Lung (tissue), 12 donors: ENCODE data around the gene MAPKBP1. TPM values are rescaled to one million over a fixed set of nuclear protein-coding genes. Genes with fewer than 3 reads are reported as not detected.

ENCODE experiments used
- ATAC-seq: fragments of 200-7000 bp; cut with Tn5 transposase; one replicate; pipeline ENCODE4 v1.9.1; 2020; ENCODE audit warnings: moderate number of reproducible peaks; ENCODE audit not compliant: insufficient read depth, low FRiP score
- DNase-seq, 3 donors: peaks; one replicate each; pipeline ENCODE4 v3.0.0-alpha.2; 2013 to 2017
- H3K27ac ChIP-seq, 2 donors: one replicate each; pipeline ENCODE4 v1.5.1; 2013; ENCODE audit warnings: mild to moderate bottlenecking in 2 of 2, moderate library complexity in 2 of 2, control low read depth in 1 of 2, inconsistent platforms in 1 of 2, low read depth in 1 of 2, low read length in 1 of 2
- H3K27me3 ChIP-seq, 3 donors: one replicate each; pipeline ENCODE4 v1.5.1; 2013; ENCODE audit warnings: low read length in 2 of 3; ENCODE audit not compliant: control insufficient read depth in 3 of 3, insufficient read depth in 3 of 3
- H3K36me3 ChIP-seq, 4 donors: one replicate each; pipeline ENCODE4 v1.5.1; 2013; ENCODE audit warnings: low read length in 4 of 4, mild to moderate bottlenecking in 1 of 4, moderate library complexity in 1 of 4; ENCODE audit not compliant: control insufficient read depth in 4 of 4, insufficient read depth in 4 of 4
- H3K4me1 ChIP-seq, 5 donors: one replicate each; pipeline ENCODE4 v1.5.1; 2013; ENCODE audit warnings: low read length in 5 of 5, mild to moderate bottlenecking in 2 of 5, moderate library complexity in 1 of 5; ENCODE audit not compliant: control insufficient read depth in 5 of 5, insufficient read depth in 5 of 5
- H3K4me3 ChIP-seq: one replicate; pipeline ENCODE4 v1.5.1; 2013; ENCODE audit warnings: mild to moderate bottlenecking, control low read depth, moderate library complexity
- H3K9ac ChIP-seq, 2 donors: one replicate each; pipeline ENCODE4 v1.5.1; 2013; ENCODE audit warnings: low read length in 2 of 2, control low read depth in 1 of 2; ENCODE audit not compliant: insufficient read depth in 1 of 2
- H3K9me3 ChIP-seq, 4 donors: one replicate each; pipeline ENCODE4 v1.5.1; 2013; ENCODE audit warnings: low read length in 3 of 4, mild to moderate bottlenecking in 1 of 4, moderate library complexity in 1 of 4; ENCODE audit not compliant: control insufficient read depth in 4 of 4, insufficient read depth in 3 of 4
- WGBS, 2 donors: extraction: QIAGEN DNeasy Blood & Tissue Kit; methylation state at CpG; one replicate each; pipeline ENCODE4 v1.1.7; 2013; 5-methylcytosine and 5-hydroxymethylcytosine counted together
- polyA plus RNA-seq, 2 donors: library from polyadenylated mRNA; stranded (reverse); fragments of 200-250 nt; gene quantifications; one replicate each; pipeline ENCODE4 v1.2.1, GENCODE V29; 2013
- total RNA-seq, 2 donors: library from RNA; depleted of rRNA in 1 of 2; stranded (reverse); fragments of >200 nt in 1 of 2; gene quantifications; one replicate each; pipeline ENCODE4 v1.2.1, GENCODE V29; 2014 to 2021
- TF ChIP-seq, protein P1 (sequence below): IDR thresholded peaks from 2 replicates; pipeline ENCODE4 v1.5.1; 2012; ENCODE audit warnings: mild to moderate bottlenecking; ENCODE audit errors: control extremely low read depth, extremely low read depth
- donor health status: control.
- donor health status: control.
- donor health status: Bipolar disorder and iron deficiency.
- donor health status: healthy.
- donor health status: DM: yes; HTN: yes; CAD: no.

Gene MAPKBP1
- total and polyA plus RNA-seq, 4 donors = 7.2 to 25.7 (median 16.4) TPM

DNA sequence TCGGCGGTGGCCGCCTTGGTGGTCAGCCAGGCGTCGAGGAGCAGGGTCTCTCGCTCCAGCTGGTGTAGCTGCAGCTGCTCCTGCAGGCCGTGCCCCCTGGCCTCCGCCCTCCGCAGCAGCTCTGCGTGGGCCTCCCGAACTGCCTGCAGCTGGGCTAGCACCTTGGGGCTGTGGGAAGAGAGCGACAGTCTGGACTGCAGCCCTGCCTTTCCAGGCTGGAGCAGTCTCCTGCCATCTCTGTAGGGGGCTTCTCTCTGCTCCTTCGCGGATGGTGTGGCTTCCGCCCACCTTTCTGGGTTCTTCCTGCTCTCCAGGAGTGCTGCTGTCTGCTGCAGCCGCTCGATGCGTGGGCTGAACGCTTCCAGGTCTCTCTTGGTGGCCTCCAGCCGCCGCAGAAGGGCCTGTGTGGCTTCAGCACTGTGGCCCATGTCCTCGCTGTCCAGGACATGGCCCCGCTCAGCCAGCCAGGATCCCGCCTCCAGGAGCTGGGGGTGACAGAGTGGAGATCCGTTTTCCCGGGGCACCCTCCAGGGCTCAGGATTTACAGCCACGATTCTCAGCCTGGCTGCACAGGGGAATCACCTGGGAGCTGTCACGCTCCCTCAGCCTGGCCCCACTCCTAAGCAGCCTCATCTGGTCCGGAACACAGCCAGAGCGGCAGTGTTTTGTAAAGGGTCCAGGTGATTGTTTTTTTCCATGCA lies 81.1 kb downstream of the MAPKBP1 start:
- no peak overlapping the region for H3K27ac ChIP-seq
- no peak overlapping the region for H3K4me3 ChIP-seq
- no peaks in the 10 kb centered on the region for H3K27me3 ChIP-seq
- 88 to 89% methylated on average over 30 of the region's 30 CpGs for WGBS, 2 donors
- TF ChIP-seq, protein P1, sequence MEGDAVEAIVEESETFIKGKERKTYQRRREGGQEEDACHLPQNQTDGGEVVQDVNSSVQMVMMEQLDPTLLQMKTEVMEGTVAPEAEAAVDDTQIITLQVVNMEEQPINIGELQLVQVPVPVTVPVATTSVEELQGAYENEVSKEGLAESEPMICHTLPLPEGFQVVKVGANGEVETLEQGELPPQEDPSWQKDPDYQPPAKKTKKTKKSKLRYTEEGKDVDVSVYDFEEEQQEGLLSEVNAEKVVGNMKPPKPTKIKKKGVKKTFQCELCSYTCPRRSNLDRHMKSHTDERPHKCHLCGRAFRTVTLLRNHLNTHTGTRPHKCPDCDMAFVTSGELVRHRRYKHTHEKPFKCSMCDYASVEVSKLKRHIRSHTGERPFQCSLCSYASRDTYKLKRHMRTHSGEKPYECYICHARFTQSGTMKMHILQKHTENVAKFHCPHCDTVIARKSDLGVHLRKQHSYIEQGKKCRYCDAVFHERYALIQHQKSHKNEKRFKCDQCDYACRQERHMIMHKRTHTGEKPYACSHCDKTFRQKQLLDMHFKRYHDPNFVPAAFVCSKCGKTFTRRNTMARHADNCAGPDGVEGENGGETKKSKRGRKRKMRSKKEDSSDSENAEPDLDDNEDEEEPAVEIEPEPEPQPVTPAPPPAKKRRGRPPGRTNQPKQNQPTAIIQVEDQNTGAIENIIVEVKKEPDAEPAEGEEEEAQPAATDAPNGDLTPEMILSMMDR = no peak
- ATAC-seq = no peak
- H3K4me1 ChIP-seq = peaks cover 0 to 40% (median 4%) of the 10 kb centered on the region in 5 donors
- no peaks in the 10 kb centered on the region for H3K9me3 ChIP-seq
- DNase-seq = no peak
- H3K9ac ChIP-seq = no peak overlapping the region
- H3K36me3 ChIP-seq = no peaks in the 10 kb centered on the region

DNA sequence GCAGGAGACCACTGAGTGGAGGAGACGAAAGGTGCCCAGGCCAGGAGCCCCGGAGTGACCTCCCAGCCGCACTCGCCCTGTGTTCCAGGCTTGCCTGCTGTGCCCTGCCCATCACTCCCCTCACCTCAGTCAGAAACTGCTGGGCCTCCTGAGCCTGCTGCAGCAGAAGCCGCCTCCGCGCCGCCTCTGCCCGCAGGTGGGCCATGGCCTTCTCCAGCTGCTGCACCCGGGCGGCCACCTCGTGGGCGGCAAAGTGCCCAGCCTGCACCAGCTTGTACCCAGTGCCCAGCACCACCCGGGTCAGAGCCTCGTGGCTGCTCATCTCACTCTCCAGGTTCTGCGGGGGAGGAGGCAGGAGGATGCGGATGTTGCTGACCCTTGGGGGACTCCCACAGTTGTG lies 82.0 kb downstream of the MAPKBP1 start:
- Histone ChIP-seq H3K27ac (no peak overlapping the region), H3K9me3 (no peaks in the 10 kb centered on the region), H3K36me3 (no peaks in the 10 kb centered on the region), H3K27me3 (no peaks in the 10 kb centered on the region), H3K9ac (no peak overlapping the region), H3K4me1 (peaks cover 0 to 35% (median 6%) of the 10 kb centered on the region in 5 donors), H3K4me3 (no peak overlapping the region)
- no peak for ATAC-seq
- TF ChIP-seq, protein P1 = no peak
- no peak for DNase-seq
- 92 to 95% methylated on average over 17 of the region's 17 CpGs for WGBS, 2 donors

DNA sequence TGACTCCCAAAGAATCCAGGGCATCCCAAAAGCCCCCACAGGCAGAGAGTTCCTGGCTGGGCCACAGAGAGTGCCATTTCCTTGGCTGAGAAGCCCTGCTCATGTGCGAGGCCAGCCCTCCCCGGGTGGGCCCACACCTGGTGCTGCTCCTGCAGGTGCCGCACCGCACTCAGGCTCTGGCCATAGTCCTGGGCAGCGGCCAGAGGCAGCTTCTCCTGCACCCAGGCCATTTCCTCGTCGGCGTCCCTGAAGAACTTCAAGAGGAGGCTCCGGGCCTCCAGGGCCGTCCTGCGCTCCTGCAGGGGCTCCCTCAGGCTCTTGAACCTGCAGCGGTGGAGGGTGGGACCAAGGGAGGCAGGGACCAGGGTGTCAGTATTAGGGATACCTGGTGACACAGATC lies 82.4 kb downstream of the MAPKBP1 start:
- DNase-seq (no peak), ATAC-seq (no peak)
- H3K36me3 ChIP-seq = no peaks in the 10 kb centered on the region
- WGBS, 2 donors = 90 to 94% methylated on average over 12 of the region's 12 CpGs
- no peaks in the 10 kb centered on the region for H3K9me3 ChIP-seq
- peaks cover 0 to 35% (median 6%) of the 10 kb centered on the region in 5 donors for H3K4me1 ChIP-seq
- H3K27ac ChIP-seq = no peak overlapping the region
- H3K9ac ChIP-seq = no peak overlapping the region
- no peak overlapping the region for H3K4me3 ChIP-seq
- TF ChIP-seq, protein P1 = no peak
- no peaks in the 10 kb centered on the region for H3K27me3 ChIP-seq

DNA sequence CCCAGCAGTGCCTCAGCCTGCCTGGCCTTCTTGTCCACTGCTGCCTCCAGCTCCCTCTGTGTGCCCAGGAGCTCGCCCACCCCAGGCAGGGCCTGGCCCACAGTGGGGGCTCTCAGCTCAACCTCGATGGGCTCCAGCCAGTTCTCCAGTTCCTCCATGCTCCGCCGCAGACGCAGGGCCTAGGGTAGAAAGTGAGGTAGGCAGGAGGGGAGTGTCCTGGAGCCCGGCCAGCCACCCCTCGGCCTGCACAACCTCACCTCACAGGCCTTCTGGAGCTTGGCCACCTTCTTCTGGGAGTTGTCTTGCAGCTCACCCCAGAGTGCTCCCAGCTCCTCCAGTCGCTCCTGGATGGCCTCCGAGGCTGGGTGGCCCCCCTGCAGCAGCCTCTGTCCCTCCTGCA lies 83.0 kb downstream of the MAPKBP1 start:
- TF ChIP-seq, protein P1 = no peak
- Histone ChIP-seq H3K36me3 (no peaks in the 10 kb centered on the region), H3K27me3 (no peaks in the 10 kb centered on the region), H3K27ac (no peak overlapping the region), H3K9ac (no peak overlapping the region), H3K4me1 (peaks cover 0 to 34% (median 4%) of the 10 kb centered on the region in 5 donors), H3K4me3 (no peak overlapping the region), H3K9me3 (no peaks in the 10 kb centered on the region)
- DNase-seq (no peak), ATAC-seq (no peak)
- WGBS, 2 donors = 88 to 94% methylated on average over 9 of the region's 9 CpGs
